ENCODE data around the gene GPR35.

Gene GPR35

GRCh38 chr2:240626531-240627300, 1.4 kb downstream of the GPR35 start:
- no peak for DNase-seq

DNA sequence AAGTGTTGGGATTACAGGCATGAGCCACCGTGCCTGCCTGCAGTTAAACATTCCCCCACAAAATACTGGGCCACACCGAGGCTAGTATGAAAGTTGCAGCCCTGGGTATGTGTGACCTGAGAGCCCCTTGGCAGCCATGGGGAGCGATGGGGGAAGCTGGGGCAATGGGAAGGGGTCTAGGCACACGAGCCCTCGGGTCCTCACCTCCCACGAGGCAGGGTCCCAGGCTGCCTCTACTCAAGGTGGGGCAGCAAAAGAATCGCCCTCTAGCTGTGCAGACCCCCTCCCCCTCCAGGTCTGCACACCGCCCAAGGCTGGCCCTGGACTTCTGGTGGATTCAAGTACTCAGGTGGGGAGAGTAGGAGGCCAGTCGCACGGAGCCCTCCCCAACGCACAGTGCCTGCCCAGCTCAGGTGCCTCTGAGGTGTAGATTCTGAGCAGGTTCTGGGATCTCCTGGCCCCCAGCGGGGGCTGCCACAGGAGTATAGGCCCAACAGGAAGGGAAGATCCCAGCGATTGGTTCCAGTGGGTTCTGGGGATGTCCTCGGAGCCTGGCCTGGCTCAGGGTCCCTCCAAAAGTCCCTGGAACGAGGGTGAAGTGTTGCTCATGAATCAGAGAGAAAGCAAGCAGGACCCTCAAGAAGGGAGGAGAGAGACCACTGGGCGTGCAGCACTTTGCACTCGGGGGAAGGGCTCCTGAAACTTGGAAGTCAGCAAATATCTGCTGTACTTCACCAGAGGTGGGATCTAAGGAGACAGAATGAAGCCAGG, 2.6 kb downstream of the GPR35 start:
- no peak for DNase-seq

DNA sequence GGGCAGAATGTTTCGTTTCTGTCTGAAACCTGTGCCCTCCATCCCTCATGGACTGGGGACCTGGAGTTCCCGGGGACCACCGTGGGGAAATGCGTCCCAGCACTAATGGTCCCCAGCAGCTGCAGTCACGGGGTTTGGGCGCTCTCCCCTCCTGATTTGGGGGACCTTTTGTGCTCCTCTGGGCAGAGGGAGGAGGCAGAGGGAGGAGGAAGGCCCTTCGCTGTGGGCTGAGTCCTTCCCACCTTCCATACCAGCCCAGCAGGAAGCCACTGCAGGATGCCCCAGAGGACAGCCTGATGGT, 3.2 kb downstream of the GPR35 start:
- no peak for DNase-seq

- no peak for DNase-seq
Measured at GRCh38 chr2:240628808-240629618, 3.7 kb downstream of the GPR35 start.

- no peak for DNase-seq
Measured at GRCh38 chr2:240629619-240629967, 4.3 kb downstream of the GPR35 start.

DNA sequence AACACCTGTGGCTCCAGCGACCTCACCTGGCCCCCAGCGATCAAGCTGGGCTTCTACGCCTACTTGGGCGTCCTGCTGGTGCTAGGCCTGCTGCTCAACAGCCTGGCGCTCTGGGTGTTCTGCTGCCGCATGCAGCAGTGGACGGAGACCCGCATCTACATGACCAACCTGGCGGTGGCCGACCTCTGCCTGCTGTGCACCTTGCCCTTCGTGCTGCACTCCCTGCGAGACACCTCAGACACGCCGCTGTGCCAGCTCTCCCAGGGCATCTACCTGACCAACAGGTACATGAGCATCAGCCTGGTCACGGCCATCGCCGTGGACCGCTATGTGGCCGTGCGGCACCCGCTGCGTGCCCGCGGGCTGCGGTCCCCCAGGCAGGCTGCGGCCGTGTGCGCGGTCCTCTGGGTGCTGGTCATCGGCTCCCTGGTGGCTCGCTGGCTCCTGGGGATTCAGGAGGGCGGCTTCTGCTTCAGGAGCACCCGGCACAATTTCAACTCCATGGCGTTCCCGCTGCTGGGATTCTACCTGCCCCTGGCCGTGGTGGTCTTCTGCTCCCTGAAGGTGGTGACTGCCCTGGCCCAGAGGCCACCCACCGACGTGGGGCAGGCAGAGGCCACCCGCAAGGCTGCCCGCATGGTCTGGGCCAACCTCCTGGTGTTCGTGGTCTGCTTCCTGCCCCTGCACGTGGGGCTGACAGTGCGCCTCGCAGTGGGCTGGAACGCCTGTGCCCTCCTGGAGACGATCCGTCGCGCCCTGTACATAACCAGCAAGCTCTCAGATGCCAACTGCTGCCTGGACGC, 4.9 kb downstream of the GPR35 start:
- DNase-seq: no peak

DNA sequence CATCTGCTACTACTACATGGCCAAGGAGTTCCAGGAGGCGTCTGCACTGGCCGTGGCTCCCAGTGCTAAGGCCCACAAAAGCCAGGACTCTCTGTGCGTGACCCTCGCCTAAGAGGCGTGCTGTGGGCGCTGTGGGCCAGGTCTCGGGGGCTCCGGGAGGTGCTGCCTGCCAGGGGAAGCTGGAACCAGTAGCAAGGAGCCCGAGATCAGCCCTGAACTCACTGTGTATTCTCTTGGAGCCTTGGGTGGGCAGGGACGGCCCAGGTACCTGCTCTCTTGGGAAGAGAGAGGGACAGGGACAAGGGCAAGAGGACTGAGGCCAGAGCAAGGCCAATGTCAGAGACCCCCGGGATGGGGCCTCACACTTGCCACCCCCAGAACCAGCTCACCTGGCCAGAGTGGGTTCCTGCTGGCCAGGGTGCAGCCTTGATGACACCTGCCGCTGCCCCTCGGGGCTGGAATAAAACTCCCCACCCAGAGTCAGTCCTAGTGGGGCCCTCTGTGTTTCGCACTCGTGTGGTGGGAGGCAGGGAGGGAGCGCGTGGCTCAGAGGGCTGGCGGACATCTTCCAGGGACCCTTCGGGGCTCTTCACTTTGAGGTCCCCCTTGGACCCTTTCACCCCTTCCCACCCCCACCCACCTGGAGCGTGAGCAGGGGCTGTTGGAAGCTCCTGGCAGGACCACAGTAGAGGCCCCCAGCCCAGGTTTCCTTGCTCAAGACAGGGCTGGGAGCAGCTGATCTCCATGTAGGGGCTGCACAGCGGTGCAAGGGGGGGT, 5.7 kb downstream of the GPR35 start:
- no peak for DNase-seq

- no peak for DNase-seq
Measured at GRCh38 chr2:240631548-240632305, 6.4 kb downstream of the GPR35 start.

DNA sequence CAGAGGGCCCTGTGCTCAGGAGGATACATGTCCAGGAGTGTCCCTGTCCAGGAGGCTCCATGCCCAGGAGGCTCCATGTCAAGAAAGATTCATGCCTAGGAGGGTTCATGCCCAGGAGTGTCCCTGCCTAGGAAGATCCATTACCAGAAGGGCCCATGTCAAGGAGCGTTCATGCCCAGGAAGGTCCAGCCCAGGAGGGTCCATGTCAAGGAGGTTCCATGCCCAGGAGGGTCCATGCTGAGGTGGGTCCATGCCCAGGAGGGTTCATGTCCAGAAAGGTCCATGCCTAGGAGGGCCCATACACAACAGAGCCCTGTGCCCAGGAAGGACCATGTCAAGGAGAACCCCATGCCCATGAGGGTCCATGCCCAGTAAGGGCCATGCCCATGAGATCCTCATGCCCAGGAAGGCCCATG, 7.0 kb downstream of the GPR35 start:
- no peak for DNase-seq

DNA sequence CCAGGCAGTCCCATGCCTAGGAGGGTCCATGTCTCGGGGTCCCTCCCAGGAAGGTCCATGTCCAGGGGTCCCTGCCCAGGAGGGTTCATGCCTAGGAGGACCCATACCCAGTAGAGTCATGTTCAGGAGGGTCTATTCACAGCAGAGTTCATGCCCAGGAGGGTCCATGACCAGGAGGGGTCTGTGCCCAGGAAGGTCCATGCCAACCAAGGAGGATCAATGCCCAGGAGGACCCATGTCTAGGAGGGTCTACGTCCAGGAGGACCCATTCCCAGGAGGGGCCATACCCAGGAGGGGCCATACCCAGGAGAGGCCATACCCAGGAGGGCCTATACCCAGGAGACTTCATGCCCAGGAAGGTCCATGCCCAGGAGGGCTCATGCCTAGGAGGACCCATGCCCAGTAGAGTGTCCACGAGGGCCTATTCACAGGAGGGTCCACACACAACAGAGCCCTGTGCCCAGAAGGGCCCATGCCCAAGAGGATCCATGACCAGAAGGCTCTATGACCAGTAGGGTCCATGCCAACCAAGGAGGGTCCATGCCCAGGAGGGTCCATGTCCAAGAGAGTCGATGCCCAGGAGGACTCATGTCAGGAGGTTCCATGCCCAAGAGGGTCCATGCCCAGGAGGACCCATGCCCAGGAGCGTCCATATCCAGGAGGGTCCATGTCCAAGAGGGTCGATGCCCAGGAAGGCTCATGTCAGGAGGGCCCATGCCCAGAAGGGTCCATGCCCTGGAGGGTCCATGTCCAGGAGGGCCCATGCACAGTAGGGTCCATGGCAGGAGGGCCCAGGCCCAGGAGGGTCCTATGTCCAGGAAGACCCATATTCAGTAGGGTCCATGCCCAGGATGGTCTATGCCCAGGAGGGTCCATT, 10.1 kb downstream of the GPR35 start:
- no peak for DNase-seq

DNA sequence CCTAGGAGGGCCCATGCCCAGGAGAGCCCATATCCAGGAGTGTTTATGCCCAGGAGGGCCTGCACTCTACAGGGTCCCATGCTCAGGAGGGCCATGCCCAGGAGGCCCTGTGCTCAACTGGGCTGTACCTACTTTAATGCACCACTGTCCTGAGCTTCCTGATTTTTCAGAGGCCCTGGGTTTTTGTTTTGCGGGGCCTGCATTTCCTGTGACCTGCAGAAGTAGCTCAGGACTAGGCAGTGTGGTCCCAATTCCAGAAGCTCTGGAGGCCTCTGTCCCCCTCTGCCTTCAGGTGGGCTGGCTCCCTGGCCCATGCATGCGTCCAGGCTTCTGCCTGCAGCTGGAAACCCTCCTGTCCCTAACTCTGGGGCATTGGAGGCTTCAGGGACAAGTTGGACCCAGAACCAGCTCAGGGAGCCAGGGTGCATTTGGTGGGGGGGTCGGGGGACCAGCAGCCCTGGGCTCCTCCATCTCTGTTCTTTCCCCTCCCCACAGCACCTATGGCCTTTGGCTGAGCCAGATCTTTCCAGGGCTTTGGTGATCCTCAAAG, 10.8 kb downstream of the GPR35 start:
- no peak for DNase-seq

DNA sequence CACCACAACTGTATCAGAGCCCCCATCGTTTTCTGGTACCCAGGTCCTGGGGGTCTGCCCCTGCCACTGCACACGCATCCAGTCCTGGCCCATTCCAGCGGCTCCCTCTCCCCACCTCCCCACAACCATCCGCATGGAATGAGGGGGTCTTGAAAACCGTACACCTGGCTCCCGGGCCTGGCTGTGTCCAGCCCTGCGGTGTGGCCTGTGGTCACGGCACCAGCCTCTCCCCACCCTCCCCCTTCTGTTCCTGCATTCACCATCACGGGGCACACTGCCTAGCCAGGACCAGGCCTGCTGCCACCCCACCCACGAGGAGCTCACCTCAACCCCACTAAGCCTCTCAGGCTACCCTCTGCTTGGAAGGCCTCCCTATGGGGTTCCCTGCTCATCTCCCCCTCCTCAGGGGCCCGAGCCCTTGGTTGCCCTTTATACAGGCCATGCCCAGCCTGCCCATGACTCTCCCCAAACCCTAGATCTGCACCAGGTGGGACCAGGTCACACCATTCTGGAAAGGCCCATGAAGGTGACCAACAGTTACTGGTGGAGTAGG, 11.4 kb downstream of the GPR35 start:
- DNase-seq: no peak

GRCh38 chr2:240637116-240637900, 12.0 kb downstream of the GPR35 start:
- no peak for DNase-seq

DNA sequence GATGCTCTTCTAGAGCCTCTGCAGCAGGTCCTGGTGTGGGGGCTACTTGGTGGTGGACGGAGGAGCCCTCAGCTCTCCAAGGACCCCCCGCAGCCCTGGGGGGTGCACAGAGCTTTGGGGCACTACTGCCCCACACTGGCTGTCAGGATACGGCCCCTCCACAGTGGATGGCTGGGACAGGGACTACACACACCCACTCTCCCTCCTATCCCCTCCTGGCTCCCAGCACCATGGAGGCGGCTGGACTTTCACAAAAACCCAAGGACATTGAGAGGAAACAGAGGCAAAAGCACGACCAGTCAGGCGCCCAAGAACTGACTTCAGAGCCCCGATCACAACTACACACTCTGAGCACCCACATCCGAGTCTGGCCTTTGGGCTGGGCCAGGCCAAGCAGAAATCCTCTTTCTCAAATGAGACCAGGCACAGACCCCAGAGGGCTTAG, 12.6 kb downstream of the GPR35 start:
- no peak for DNase-seq

- DNase-seq: no peak
Measured at GRCh38 chr2:240638512-240639160, 13.4 kb downstream of the GPR35 start.

GRCh38 chr2:240639566-240639965, 14.3 kb downstream of the GPR35 start:
- DNase-seq: no peak

GRCh38 chr2:240640939-240641338, 15.7 kb downstream of the GPR35 start:
- no peak for DNase-seq

All from NCI-H187 (cell line).